Measurements from ENCODE around the gene LBP. TPM values are rescaled to one million over a fixed set of nuclear protein-coding genes. Genes with fewer than 3 reads are reported as not detected.

Gene LBP, protein sequence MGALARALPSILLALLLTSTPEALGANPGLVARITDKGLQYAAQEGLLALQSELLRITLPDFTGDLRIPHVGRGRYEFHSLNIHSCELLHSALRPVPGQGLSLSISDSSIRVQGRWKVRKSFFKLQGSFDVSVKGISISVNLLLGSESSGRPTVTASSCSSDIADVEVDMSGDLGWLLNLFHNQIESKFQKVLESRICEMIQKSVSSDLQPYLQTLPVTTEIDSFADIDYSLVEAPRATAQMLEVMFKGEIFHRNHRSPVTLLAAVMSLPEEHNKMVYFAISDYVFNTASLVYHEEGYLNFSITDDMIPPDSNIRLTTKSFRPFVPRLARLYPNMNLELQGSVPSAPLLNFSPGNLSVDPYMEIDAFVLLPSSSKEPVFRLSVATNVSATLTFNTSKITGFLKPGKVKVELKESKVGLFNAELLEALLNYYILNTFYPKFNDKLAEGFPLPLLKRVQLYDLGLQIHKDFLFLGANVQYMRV
- total RNA-seq, result 1,000 to 10,000 TPM in 3 of 6 experiments, 100 to 1,000 TPM in 3; 380 to 2,142 (median 1,251) TPM
- long read RNA-seq, transcript LBP-201 (15 exons, 1,961 nt), result major isoform, 187 of 206 reads
- long read RNA-seq, partial matches to known transcripts, result 9 of 206 reads
- long read RNA-seq, other reads (novel, unspliced or antisense), result 10 of 206 reads

GRCh38 chr20:38346247-38346651 is at the start of gene LBP:
Gene LBP, plus strand, starts transcription at chr20:38346482. Its CDS starts 35 bp downstream, at chr20:38346517.
- 18% methylated on average over 2 of the region's 8 CpGs for WGBS (ENCODE audit: insufficient coverage, low coverage, low lambda C conversion rate, missing lambda C conversion rate)
- intact Hi-C loops (cut with DNase I), result no loop called here
- Histone ChIP-seq H3K27me3 (no peaks in the 10 kb centered on the region), H3K4me3 (peak within 1 kb of the TSS; percentile 70 to 77 (median 70)), H3K4me1 (peaks cover 0 to 62% (median 26%) of the 10 kb centered on the region in 4 donors), H3K27ac (peak within 1 kb of the TSS; percentile 85 to 96 (median 92)), H3K9me3 (no peaks in the 10 kb centered on the region), H3K36me3 (peaks cover 0 to 18% (median 0%) of the 10 kb centered on the region in 4 donors)
- ATAC-seq (peak; percentile 49 to 75 (median 67)), DNase-seq (peak; percentile 86 to 90 (median 90))
- TF ChIP-seq POLR2A (IDR thresholded peaks at IDR 0.05) (peak; percentile 95), CTCF (IDR thresholded peaks at IDR 0.05) (no peak)

- ATAC-seq (no peak), DNase-seq (no peak)
- Histone ChIP-seq H3K36me3 (no peaks in the 10 kb centered on the region), H3K27ac (peak overlapping the region in 1 of 3 donors; percentile 57), H3K27me3 (no peaks in the 10 kb centered on the region), H3K4me1 (peaks cover 0 to 8% (median 1%) of the 10 kb centered on the region in 4 donors), H3K4me3 (no peak overlapping the region), H3K9me3 (no peaks in the 10 kb centered on the region)
- 85% methylated on average over 5 of the region's 7 CpGs for WGBS (ENCODE audit: insufficient coverage, low coverage, low lambda C conversion rate, missing lambda C conversion rate)
- TF ChIP-seq POLR2A (IDR thresholded peaks at IDR 0.05) (no peak), CTCF (IDR thresholded peaks at IDR 0.05) (no peak)
- intact Hi-C loops (cut with DNase I), result no loop called here
Measured at GRCh38 chr20:38297916-38298674, 48.2 kb upstream of the LBP start.

- no peaks in the 10 kb centered on the region for H3K36me3 ChIP-seq
- intact Hi-C loops (cut with DNase I), result no loop called here
- WGBS (ENCODE audit: insufficient coverage, low coverage, low lambda C conversion rate, missing lambda C conversion rate), result 22% methylated on average over 7 of the region's 13 CpGs
Measured at GRCh38 chr20:38298768-38299288, 47.5 kb upstream of the LBP start.

More at GRCh38 chr20:38298768-38299288, 47.5 kb upstream of the LBP start:
- Histone ChIP-seq H3K4me1 (peaks cover 0 to 3% (median 0%) of the 10 kb centered on the region in 4 donors), H3K9me3 (no peaks in the 10 kb centered on the region), H3K27ac (peak overlapping the region in 1 of 3 donors; percentile 57), H3K4me3 (no peak overlapping the region), H3K27me3 (no peaks in the 10 kb centered on the region)
- peak; percentile 72 to 89 (median 72) for DNase-seq
- TF ChIP-seq POLR2A (IDR thresholded peaks at IDR 0.05) (no peak), CTCF (IDR thresholded peaks at IDR 0.05) (no peak)
- ATAC-seq, result peak; percentile 77 to 90 (median 81)
